Suprapubic skin (tissue), 3 donors: ENCODE results near the gene DBNDD1.

Source experiments
- CTCF ChIP-seq, 2 donors: fragments of 200-600 bp in 1 of 2; fragments of 450-650 bp in 1 of 2; sonication (generic) in 1 of 2; IDR thresholded peaks; one replicate each; pipeline ENCODE4 v1.5.1; 2016 to 2019; ENCODE audit warnings: antibody characterized with exemption in 2 of 2, mild to moderate bottlenecking in 1 of 2, moderate library complexity in 1 of 2
- EP300 ChIP-seq: sonication (generic); formaldehyde crosslinking; IDR thresholded peaks from one replicate; pipeline ENCODE4 v1.6.1; 2017; ENCODE audit warnings: antibody characterized with exemption
- POLR2A ChIP-seq, 2 donors: fragments of 450-650 bp; IDR thresholded peaks; one replicate each; pipeline ENCODE4 v1.6.1; 2017; ENCODE audit warnings: antibody characterized with exemption in 2 of 2, mild to moderate bottlenecking in 2 of 2, moderate library complexity in 2 of 2

GRCh38 chr16:90004577-90004976, 14.7 kb downstream of the DBNDD1 start:
- TF ChIP-seq CTCF (IDR thresholded peaks at IDR 0.05) = no peak
- TF ChIP-seq EP300 = no peak
- TF ChIP-seq POLR2A (IDR thresholded peaks at IDR 0.05) = no peak
